Progenitor cell of endocrine pancreas (in vitro differentiated cells): Measurements from ENCODE around the gene G6PC2. TPM values are rescaled to one million over a fixed set of nuclear protein-coding genes. Genes with fewer than 3 reads are reported as not detected.

Experiments used
- DNase-seq: peaks from one replicate; pipeline ENCODE4 v3.0.0; 2021; ENCODE audit warnings: low spot score; ENCODE audit not compliant: unreplicated experiment
- H3K27ac Mint-ChIP-seq: 2 replicates; pipeline ENCODE4 v1.8.0; 2021; ENCODE audit warnings: mild to moderate bottlenecking, moderate library complexity, mixed read lengths
- H3K27me3 Mint-ChIP-seq: 2 replicates; pipeline ENCODE4 v1.8.0; 2021; ENCODE audit warnings: mixed read lengths
- H3K36me3 Mint-ChIP-seq: 2 replicates; pipeline ENCODE4 v1.8.0; 2022; ENCODE audit warnings: mixed read lengths; ENCODE audit not compliant: insufficient read depth
- H3K4me1 Mint-ChIP-seq: 2 replicates; pipeline ENCODE4 v1.8.0; 2021; ENCODE audit warnings: low read depth, mixed read lengths
- H3K4me3 Mint-ChIP-seq: 2 replicates; pipeline ENCODE4 v1.8.0; 2021; ENCODE audit warnings: low read depth, mild to moderate bottlenecking, moderate library complexity, mixed read lengths
- H3K9me3 Mint-ChIP-seq: 2 replicates; pipeline ENCODE4 v1.8.0; 2021; ENCODE audit warnings: low read depth, mixed read lengths
- CTCF ChIP-seq: fragments of 200-600 bp; sonication (generic); IDR thresholded peaks from one replicate; pipeline ENCODE4 v1.5.0; 2021; ENCODE audit warnings: antibody characterized with exemption, mild to moderate bottlenecking; ENCODE audit not compliant: unreplicated experiment
- total RNA-seq: library from RNA; stranded (reverse); gene quantifications from 2 replicates; pipeline ENCODE4 v1.2.1, GENCODE V29; 2021

G6PC2 gene
- total RNA-seq, 1 donor from 2014 or later = not detected

- H3K36me3 Mint-ChIP-seq = peaks cover 4% of the 10 kb centered on the region
- TF ChIP-seq CTCF = no peak
- no peaks in the 10 kb centered on the region for H3K9me3 Mint-ChIP-seq
- H3K4me1 Mint-ChIP-seq = peaks cover 11% of the 10 kb centered on the region
- no peaks in the 10 kb centered on the region for H3K27me3 Mint-ChIP-seq
- H3K4me3 Mint-ChIP-seq = no peak overlapping the region
- H3K27ac Mint-ChIP-seq = no peak overlapping the region
- DNase-seq = no peak
Measured at GRCh38 chr2:168884975-168885374, 16.1 kb upstream of the G6PC2 start.

GRCh38 chr2:168889635-168890005, 11.5 kb upstream of the G6PC2 start:
- Mint-ChIP-seq H3K36me3 (peaks cover 4% of the 10 kb centered on the region), H3K27ac (no peak overlapping the region), H3K4me3 (peak overlapping the region; percentile 86), H3K9me3 (no peaks in the 10 kb centered on the region), H3K4me1 (peaks cover 5% of the 10 kb centered on the region), H3K27me3 (peaks cover 17% of the 10 kb centered on the region)
- no peak for DNase-seq
- TF ChIP-seq CTCF = no peak

- Mint-ChIP-seq H3K36me3 (peaks cover 3% of the 10 kb centered on the region), H3K4me3 (peak within 1 kb of the TSS; percentile 86), H3K4me1 (peaks cover 5% of the 10 kb centered on the region), H3K27ac (peak within 1 kb of the TSS; percentile 85), H3K9me3 (no peaks in the 10 kb centered on the region), H3K27me3 (peaks cover 17% of the 10 kb centered on the region)
- no peak for TF ChIP-seq CTCF
- peak; percentile 81 for DNase-seq
Measured at GRCh38 chr2:168890006-168890782, 10.9 kb upstream of the G6PC2 start, which contains the start of gene SPC25. SPC25 (minus strand) TSS chr2:168890430; CDS start chr2:168889519, 911 bp downstream.

- H3K9me3 Mint-ChIP-seq = no peaks in the 10 kb centered on the region
- no peak for TF ChIP-seq CTCF
- peaks cover 5% of the 10 kb centered on the region for H3K4me1 Mint-ChIP-seq
- DNase-seq = no peak
- H3K4me3 Mint-ChIP-seq = no peak overlapping the region
- peaks cover 17% of the 10 kb centered on the region for H3K27me3 Mint-ChIP-seq
- peaks cover 3% of the 10 kb centered on the region for H3K36me3 Mint-ChIP-seq
- H3K27ac Mint-ChIP-seq = no peak overlapping the region
Measured at GRCh38 chr2:168892327-168892726, 8.8 kb upstream of the G6PC2 start.

- peaks cover 5% of the 10 kb centered on the region for H3K4me1 Mint-ChIP-seq
- DNase-seq = no peak
- H3K9me3 Mint-ChIP-seq = no peaks in the 10 kb centered on the region
- no peak for TF ChIP-seq CTCF
- H3K4me3 Mint-ChIP-seq = no peak overlapping the region
- H3K36me3 Mint-ChIP-seq = no peaks in the 10 kb centered on the region
- H3K27me3 Mint-ChIP-seq = peaks cover 17% of the 10 kb centered on the region
- no peak overlapping the region for H3K27ac Mint-ChIP-seq
Measured at GRCh38 chr2:168894101-168894500, 7.0 kb upstream of the G6PC2 start.
